HG03196 (cell line): ENCODE results near the gene FAM177A1.
"Not testable (repeated sequence)": the region's sequence is repeated elsewhere in the genome, so short reads cannot be mapped to it uniquely, and the experiment has no call there.

Experiments used
- ATAC-seq: cut with Tn5 transposase; IDR thresholded peaks from one replicate; pipeline ENCODE4 v1.9.1; 2021; ENCODE audit not compliant: unreplicated experiment

FAM177A1 gene

GRCh38 chr14:35061113-35061791 is 15.2 kb downstream of the FAM177A1 start:
- not testable (repeated sequence) for ATAC-seq

- not testable (repeated sequence) for ATAC-seq
Observed at GRCh38 chr14:35065731-35066130, 19.7 kb downstream of the FAM177A1 start.

DNA sequence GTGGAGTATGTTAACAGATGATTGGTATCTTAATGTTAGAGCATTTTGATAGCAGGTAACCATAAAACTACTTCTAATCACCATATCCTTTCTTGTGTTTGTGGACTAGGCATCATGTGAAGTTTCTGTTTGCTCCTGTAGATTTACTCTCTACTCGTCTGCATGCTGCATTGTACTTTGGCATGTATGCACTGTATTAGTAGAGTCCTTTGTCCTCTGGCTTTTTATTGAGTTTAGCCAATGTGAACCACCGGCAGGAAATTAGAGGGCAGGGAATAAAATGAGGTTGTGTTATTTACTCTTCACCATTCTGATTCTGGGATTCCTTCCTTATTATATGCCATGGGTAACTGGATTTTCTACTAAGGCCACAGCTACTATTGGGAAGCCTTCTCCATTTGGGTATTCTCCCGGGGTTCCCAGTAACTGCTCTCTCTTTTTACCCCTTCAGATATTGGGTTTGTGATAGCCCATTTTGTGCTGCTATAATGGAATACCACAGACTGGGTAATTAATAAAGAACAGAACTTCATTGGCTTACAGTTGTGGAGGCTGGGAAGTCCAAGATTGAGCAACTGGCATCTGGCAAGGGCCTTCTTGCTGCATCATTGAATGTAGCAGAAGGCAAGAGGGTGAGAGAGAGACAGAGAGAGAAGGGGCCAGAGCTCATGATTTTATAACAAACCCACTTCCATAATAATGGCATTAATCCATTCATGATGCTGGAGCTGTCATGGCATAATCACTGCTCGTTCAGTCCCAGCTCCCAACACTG is 22.4 kb downstream of the FAM177A1 start:
- no peak for ATAC-seq

GRCh38 chr14:35072226-35072625 is 26.2 kb downstream of the FAM177A1 start:
- no peak for ATAC-seq

GRCh38 chr14:35073486-35073885 is 27.4 kb downstream of the FAM177A1 start:
- ATAC-seq = no peak

GRCh38 chr14:35078082-35078481 is 32.0 kb downstream of the FAM177A1 start:
- ATAC-seq = no peak

DNA sequence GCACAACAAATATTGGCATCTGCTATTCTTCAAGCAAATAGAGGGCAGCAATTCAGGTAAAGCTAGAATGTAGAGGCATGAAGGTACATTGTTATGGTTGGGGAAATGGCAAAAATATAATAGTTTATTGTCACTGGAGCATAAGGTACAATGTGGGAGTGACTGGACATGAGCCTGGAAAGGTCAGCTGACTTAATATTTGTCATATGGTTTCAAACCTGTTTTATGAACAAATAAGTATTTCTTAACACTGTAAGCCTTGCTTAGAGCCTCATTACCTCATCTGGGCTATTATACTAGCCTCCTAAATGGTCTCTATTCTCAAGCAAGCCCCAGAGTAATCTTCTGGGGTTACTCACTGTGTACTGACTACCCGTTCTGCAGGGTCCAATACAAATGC is 33.7 kb downstream of the FAM177A1 start:
- no peak for ATAC-seq

DNA sequence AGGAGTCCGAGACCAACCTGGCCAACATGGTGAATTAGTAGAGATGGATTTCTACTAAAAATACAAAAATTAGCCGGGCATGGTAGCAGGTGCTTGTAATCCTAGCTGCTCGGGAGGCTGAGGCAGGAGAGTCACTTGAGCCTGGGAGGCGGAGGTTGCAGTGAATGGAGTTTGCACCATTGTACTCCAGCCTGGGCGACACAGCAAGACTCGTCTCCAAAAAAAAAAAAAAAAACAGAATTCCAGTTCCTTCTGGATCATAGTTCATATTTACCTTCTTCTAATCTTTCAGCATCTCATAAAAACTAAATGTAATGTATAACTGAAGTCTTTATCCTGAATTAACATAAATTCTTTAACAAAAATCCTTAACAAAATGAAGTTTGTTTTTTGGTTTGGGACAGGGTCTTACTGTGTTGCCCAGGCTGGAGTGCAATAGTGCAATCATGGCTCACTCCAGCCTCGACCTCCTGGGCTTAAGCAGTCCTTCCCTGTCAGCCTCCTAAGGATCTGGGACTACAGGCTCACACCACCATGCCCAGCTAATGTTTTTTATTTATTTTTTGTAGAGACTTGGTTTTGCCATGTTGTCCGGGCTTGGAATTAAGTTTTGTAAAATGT is 37.6 kb downstream of the FAM177A1 start:
- no peak for ATAC-seq

- no peak for ATAC-seq
Observed at GRCh38 chr14:35085441-35085840, 39.4 kb downstream of the FAM177A1 start.

- no peak for ATAC-seq
Observed at GRCh38 chr14:35088514-35088913, 42.4 kb downstream of the FAM177A1 start.

DNA sequence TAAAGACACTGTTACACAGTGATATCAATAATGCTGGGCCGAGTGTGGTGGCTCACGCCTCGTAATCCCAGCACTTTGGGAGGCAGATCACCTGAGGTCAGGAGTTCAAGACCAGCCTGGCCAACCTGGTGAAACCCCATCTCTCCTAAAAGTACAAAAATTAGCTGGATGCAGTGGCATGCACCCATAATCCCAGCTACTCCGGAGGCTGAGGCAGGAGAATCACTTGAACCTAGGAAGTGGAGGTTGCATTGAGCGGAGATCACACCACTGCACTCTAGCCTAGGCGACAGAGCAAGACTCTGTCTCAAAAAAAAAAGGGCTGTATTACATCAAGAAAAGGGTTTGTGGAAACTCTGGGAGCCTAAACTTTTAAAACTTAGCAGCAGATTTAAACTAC is 48.6 kb downstream of the FAM177A1 start:
- ATAC-seq = not testable (repeated sequence)

- no peak for ATAC-seq
Observed at GRCh38 chr14:35107866-35108265, 61.8 kb downstream of the FAM177A1 start.

DNA sequence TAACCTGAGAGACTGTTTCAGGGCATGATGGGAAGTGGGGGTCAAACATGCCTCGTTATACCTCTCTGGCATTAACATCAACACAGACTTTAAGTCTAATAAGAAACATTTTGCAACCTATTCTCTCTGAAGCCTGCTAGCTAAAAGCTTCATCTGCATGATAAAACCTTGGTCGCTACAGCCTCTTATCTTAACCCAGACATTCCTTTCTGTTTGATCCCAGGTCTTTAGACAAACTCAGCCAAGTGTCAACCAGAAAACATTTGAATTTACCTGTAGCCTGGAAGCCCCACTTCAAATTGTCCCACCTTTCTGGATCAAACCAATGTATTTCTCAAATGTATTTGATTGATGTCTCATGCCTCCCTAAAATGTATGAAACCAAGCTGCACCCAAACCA is 66.6 kb downstream of the FAM177A1 start:
- no peak for ATAC-seq

- no peak for ATAC-seq
Observed at GRCh38 chr14:35113308-35113950, 67.4 kb downstream of the FAM177A1 start.

GRCh38 chr14:35114036-35114435 is 68.0 kb downstream of the FAM177A1 start:
- no peak for ATAC-seq

GRCh38 chr14:35116242-35116641 is 70.2 kb downstream of the FAM177A1 start:
- ATAC-seq = no peak

DNA sequence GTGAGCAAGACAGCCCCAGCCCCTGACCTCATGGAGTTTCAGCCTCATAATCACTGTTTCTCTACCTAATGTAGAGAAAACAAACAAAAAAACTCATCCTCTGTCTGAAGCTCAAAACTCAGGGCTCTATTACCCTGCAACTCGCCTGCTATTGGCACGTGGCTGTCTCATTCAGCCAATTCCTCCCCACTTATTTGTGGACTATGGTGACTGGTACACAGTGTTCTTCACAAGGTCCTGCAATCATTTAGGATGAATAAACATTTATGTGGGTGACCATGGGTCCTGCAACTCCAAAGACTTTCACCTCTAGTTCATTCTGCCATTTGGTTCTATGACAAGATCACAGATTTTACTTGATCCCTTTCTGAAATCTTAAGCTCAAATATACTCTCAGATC is 71.0 kb downstream of the FAM177A1 start:
- ATAC-seq = no peak

GRCh38 chr14:35121026-35121886 is 75.2 kb downstream of the FAM177A1 start:
- ATAC-seq = peak; percentile 1

GRCh38 chr14:35121887-35122695 is 76.0 kb downstream of the FAM177A1 start, which contains the start of the genes PPP2R3C and PRORP:
Gene PPP2R3C, minus strand, starts transcription at chr14:35121990. Its CDS starts 31 bp downstream, at chr14:35121959.
Gene PRORP, plus strand, starts transcription at chr14:35122552. Its CDS starts 694 bp downstream, at chr14:35123246.
- ATAC-seq = peak; percentile 85
